OCI-LY3 (cell line): Measurements from ENCODE around the gene PNMT.

ENCODE experiments used
- H2AFZ ChIP-seq: fragments of 200-600, 300-600 bp; shearing (Covaris generic); 2 replicates; pipeline ENCODE4 v1.6.0; 2014; ENCODE audit warnings: antibody characterized with exemption, low read depth, low read length
- H3K27ac ChIP-seq: fragments of 200-600, 300-600 bp; sonication (generic); 2 replicates; pipeline ENCODE4 v1.5.1; 2014; ENCODE audit warnings: mild to moderate bottlenecking, low read length, moderate library complexity, mixed read lengths
- H3K27me3 ChIP-seq: fragments of 200-600, 300-600 bp; sonication (generic); 2 replicates; pipeline ENCODE4 v1.6.1; 2014; ENCODE audit warnings: low read depth, low read length, mixed read lengths
- H3K36me3 ChIP-seq: fragments of 200-600, 300-600 bp; sonication (generic); replicated peaks from 2 replicates; pipeline ENCODE3; 2014; ENCODE audit warnings: low read depth, low read length, mixed read lengths
- H3K4me1 ChIP-seq: fragments of 300-600, 200-600 bp; sonication (generic); 2 replicates; pipeline ENCODE4 v1.6.1; 2014; ENCODE audit warnings: low read length, mixed read lengths
- H3K4me2 ChIP-seq: fragments of 200-600, 300-600 bp; sonication (generic); 2 replicates; pipeline ENCODE4 v1.6.1; 2014; ENCODE audit warnings: low read length, mixed read lengths
- H3K4me3 ChIP-seq: fragments of 300-600, 200-600 bp; sonication (generic); 2 replicates; pipeline ENCODE4 v1.5.1; 2014; ENCODE audit warnings: antibody characterized with exemption, mild to moderate bottlenecking, low read length, moderate library complexity
- H3K79me2 ChIP-seq: fragments of 300-600, 200-600 bp; shearing (Covaris generic); 2 replicates; pipeline ENCODE4 v1.6.1; 2014; ENCODE audit warnings: mild to moderate bottlenecking, low read length, mixed read lengths
- H3K9ac ChIP-seq: fragments of 300-600, 200-600 bp; shearing (Covaris generic); 2 replicates; pipeline ENCODE4 v1.6.0; 2014; ENCODE audit warnings: mild to moderate bottlenecking, low read length, moderate library complexity
- H3K9me3 ChIP-seq: fragments of 200-600, 300-600 bp; shearing (Covaris generic); 2 replicates; pipeline ENCODE4 v1.6.1; 2014; ENCODE audit warnings: low read length, mixed read lengths; ENCODE audit not compliant: insufficient read depth
- H4K20me1 ChIP-seq: fragments of 200-600, 300-600 bp; sonication (generic); 2 replicates; pipeline ENCODE4 v1.6.1; 2016; ENCODE audit warnings: low read length, mixed read lengths; ENCODE audit not compliant: insufficient read depth
- CTCF ChIP-seq: fragments of 200-600, 300-600 bp; sonication (generic); IDR thresholded peaks from 2 replicates; pipeline ENCODE4 v1.5.1; 2014; ENCODE audit warnings: antibody characterized with exemption, low read length, low read depth
- EZH2phosphoT487 ChIP-seq: fragments of 200-600 bp; shearing (Covaris generic); IDR thresholded peaks from 2 replicates; pipeline ENCODE4 v1.6.1; 2018; ENCODE audit warnings: antibody characterized with exemption, mixed run types, low read depth

Gene PNMT

DNA sequence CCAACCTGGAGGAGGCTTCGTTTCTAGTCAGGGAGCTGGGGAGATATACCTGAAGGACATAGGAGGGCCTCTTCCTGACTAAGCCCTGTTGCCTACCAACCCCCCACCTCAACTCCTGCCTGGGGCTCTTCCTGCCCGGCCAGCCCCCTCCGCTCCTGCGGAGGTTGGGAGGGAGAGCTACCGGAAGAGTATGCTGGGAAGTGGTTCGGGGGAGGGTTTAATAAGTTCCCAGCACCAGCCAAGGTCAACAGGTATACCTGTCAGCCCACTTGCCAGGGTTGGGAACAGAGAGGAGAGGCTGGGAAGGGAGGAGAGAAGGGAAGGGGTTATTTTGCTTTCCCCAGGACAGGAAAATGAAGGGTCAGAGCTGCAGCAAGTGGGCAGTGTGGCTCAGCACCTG, 36.9 kb upstream of the PNMT start:
- H3K79me2 ChIP-seq: no peaks in the 10 kb centered on the region
- H2AFZ ChIP-seq: no peak overlapping the region
- H3K27ac ChIP-seq: no peak overlapping the region
- no peak for TF ChIP-seq EZH2phosphoT487
- TF ChIP-seq CTCF: no peak
- no peaks in the 10 kb centered on the region for H3K27me3 ChIP-seq
- no peaks in the 10 kb centered on the region for H4K20me1 ChIP-seq
- H3K4me2 ChIP-seq: no peak overlapping the region
- H3K36me3 ChIP-seq: no peaks in the 10 kb centered on the region
- H3K9ac ChIP-seq: no peak overlapping the region
- H3K9me3 ChIP-seq: no peaks in the 10 kb centered on the region
- peaks cover 5% of the 10 kb centered on the region for H3K4me1 ChIP-seq
- no peak overlapping the region for H3K4me3 ChIP-seq

- H3K4me1 ChIP-seq: peaks cover 7% of the 10 kb centered on the region
- no peaks in the 10 kb centered on the region for H4K20me1 ChIP-seq
Measured at GRCh38 chr17:39632153-39632941, 35.9 kb upstream of the PNMT start.

DNA sequence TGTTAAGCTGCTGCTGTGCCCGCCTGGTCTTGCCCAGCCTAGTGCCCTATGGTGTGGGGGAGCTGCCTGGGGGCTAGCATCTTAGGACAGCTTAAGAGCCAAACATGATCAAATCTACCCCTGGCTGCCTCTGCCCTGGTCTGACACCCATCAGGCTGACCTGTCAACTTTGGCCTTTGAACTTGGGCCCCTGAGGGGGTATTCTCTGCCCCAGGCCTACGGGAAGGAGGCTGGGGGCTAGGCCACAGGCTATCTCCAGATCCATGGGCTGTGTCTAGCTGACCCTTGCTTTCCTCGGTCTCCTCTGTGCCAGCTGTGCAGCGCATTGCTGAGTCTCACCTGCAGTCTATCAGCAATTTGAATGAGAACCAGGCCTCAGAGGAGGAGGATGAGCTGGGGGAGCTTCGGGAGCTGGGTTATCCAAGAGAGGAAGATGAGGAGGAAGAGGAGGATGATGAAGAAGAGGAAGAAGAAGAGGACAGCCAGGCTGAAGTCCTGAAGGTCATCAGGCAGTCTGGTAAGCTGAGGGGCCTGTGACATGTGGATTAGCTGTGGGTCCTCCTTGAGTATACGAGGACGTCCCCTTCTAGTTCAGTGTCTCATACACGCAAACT, 34.6 kb upstream of the PNMT start:
- Histone ChIP-seq H3K27me3 (no peaks in the 10 kb centered on the region), H3K9me3 (no peaks in the 10 kb centered on the region), H3K4me2 (no peak overlapping the region), H3K79me2 (peaks cover 14% of the 10 kb centered on the region), H3K4me3 (no peak overlapping the region), H3K4me1 (peaks cover 18% of the 10 kb centered on the region), H3K9ac (no peak overlapping the region), H2AFZ (no peak overlapping the region), H4K20me1 (no peaks in the 10 kb centered on the region), H3K36me3 (no peaks in the 10 kb centered on the region), H3K27ac (no peak overlapping the region)
- TF ChIP-seq EZH2phosphoT487 (no peak), CTCF (no peak)

More at GRCh38 chr17:39632153-39632941, 35.9 kb upstream of the PNMT start:
- H3K4me3 ChIP-seq: no peak overlapping the region
- H2AFZ ChIP-seq: no peak overlapping the region
- H3K27me3 ChIP-seq: no peaks in the 10 kb centered on the region
- H3K9me3 ChIP-seq: no peaks in the 10 kb centered on the region
- H3K36me3 ChIP-seq: no peaks in the 10 kb centered on the region
- no peak overlapping the region for H3K27ac ChIP-seq
- TF ChIP-seq EZH2phosphoT487: no peak
- no peak for TF ChIP-seq CTCF
- H3K9ac ChIP-seq: no peak overlapping the region
- H3K4me2 ChIP-seq: no peak overlapping the region
- H3K79me2 ChIP-seq: peaks cover under 1% of the 10 kb centered on the region; the same call in 1 of the 2 replicates

- peaks cover 18% of the 10 kb centered on the region for H3K4me1 ChIP-seq
Measured at GRCh38 chr17:39634384-39634871, 33.8 kb upstream of the PNMT start.

More at GRCh38 chr17:39634384-39634871, 33.8 kb upstream of the PNMT start:
- Histone ChIP-seq H4K20me1 (no peaks in the 10 kb centered on the region), H3K9ac (no peak overlapping the region), H3K79me2 (peaks cover 20% of the 10 kb centered on the region), H3K27me3 (no peaks in the 10 kb centered on the region), H2AFZ (no peak overlapping the region), H3K9me3 (no peaks in the 10 kb centered on the region), H3K36me3 (no peaks in the 10 kb centered on the region), H3K27ac (no peak overlapping the region), H3K4me3 (no peak overlapping the region), H3K4me2 (no peak overlapping the region)
- TF ChIP-seq CTCF (peak; percentile 98), EZH2phosphoT487 (no peak)
